ENCODE results near the gene BTBD1.
"Not testable (repeated sequence)": the region's sequence is repeated elsewhere in the genome, so short reads cannot be mapped to it uniquely, and the experiment has no call there.

Gene BTBD1

GRCh38 chr15:83092309-83092976 is 25.4 kb upstream of the BTBD1 start:
- no peak for DNase-seq

GRCh38 chr15:83091965-83092308 is 24.9 kb upstream of the BTBD1 start:
- not testable (repeated sequence) for DNase-seq

- DNase-seq, result no peak
These were observed 23.4 kb upstream of the BTBD1 start for GRCh38 chr15:83090465-83090864.

DNA sequence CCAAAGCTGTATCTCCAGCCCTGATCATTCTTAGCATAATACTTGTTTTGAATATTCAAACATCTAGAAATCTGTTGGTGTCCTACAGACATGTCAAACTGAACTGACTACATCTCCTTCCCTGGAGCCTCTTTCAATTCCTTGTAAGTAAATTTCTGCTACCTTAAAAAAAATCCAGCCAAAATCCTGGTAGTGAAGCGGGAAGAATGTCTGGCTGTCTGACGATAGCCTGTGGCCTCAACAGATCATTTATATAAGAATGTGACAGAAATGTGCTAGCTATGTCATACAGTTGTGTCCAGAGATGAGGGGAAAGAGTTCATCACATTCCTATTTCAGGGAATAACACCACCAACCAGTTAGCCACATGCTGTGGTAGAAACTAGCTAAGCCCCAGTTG is 21.8 kb upstream of the BTBD1 start:
- DNase-seq, result no peak

GRCh38 chr15:83087576-83087975 is 20.5 kb upstream of the BTBD1 start:
- no peak for DNase-seq

DNA sequence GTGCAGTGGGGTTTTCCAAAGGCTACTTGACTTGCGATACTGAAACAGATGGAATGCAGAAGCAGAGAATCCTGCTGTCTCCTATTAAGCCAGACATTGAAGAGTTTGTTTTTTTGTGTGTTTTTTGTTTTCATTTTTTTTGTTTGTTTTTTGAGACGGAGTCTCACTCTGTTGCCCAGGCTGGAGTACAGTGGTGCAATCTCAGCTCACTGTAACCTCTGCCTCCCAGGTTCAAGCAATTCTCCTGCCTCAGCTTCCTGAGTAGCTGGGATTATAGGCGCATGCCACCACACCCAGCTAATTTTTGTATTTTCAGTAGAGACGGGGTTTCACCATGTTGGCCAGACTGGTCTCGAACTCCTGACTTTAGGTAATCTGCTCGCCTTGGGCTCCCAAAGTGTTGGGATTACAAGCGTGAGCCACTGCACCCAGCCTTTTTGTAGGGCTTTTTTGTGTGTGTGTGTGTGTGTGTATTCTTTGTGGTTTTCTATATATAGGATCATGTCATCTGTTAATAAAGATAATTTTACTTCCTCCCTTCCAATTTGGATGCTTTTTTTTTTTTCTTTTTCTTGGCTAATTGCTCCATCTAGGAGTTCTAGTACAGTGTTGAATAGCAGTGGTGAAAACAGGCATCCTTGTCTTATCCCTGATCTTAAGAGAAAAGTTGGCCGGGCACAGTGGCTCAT is 19.0 kb upstream of the BTBD1 start:
- DNase-seq, result not testable (repeated sequence)

- not testable (repeated sequence) for DNase-seq
These were observed 18.4 kb upstream of the BTBD1 start for GRCh38 chr15:83085461-83085860.

GRCh38 chr15:83082730-83083386 is 15.8 kb upstream of the BTBD1 start:
- DNase-seq, result no peak

DNA sequence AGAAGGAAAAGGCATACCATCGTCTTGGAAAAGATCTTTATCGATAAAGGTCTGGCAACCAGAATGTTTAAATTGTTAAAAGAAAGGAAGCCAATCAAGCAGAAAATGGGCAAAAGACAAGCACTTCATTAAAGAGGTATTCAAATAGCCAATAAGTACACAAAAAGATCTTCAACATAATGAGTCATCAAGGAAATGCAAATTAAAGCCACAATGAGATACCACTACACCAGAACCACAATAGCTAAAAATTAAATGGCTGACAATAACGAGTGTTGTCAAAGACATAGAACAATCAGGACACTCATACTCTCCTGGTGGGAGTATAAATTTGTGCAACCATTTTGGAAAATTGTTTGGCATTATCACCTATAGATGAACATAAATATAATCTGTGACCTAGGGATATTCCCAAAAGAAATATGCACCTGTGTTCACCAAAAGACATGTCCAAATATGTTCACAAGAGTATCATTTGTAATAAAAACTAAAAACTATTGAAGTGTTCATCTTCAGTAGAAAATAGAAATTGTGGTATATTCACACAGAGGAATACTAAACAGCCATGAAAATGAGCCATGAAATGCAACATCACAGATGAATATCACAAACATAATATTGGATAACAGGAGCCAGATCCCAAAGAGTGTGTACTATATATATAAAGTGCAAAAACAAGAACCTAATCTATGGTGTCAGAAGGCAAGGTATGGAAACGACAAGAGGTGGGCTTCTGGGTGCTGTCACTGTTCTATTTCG is 14.4 kb upstream of the BTBD1 start:
- no peak for DNase-seq

- no peak for DNase-seq
These were observed 11.7 kb upstream of the BTBD1 start for GRCh38 chr15:83078712-83079111.

- DNase-seq, result no peak
These were observed 10.6 kb upstream of the BTBD1 start for GRCh38 chr15:83077491-83078230.

GRCh38 chr15:83069211-83069642 is 2.2 kb upstream of the BTBD1 start:
- peak; percentile 53 for DNase-seq

DNA sequence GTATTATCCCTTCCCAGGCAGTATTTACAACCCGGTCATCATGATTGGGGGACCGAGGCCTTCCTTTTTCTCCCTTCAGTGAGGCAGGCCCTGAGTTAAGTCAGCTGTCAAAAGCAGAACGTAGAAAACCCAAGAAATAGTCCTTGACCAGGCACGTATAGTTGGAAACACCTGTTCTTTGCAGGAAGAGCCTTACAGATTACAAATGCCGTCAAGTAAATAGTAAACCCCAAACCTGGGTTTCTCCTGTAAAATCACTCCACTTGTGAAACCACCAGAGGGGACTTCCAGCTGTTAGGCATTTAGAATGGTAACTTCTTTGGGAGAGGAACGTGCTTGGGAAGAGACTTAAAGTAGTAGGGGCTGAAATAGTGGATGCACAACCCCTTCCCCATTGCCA is 1.0 kb upstream of the BTBD1 start:
- no peak for DNase-seq

GRCh38 chr15:83067638-83067962 is 548 bp upstream of the BTBD1 start:
- DNase-seq, result no peak

- DNase-seq, result no peak
These were observed 868 bp downstream of the BTBD1 start for GRCh38 chr15:83066034-83066733.

- no peak for DNase-seq
These were observed 1.6 kb downstream of the BTBD1 start for GRCh38 chr15:83065431-83065830.

- no peak for DNase-seq
These were observed 2.2 kb downstream of the BTBD1 start for GRCh38 chr15:83064859-83065258.

GRCh38 chr15:83063551-83063950 is 3.5 kb downstream of the BTBD1 start:
- no peak for DNase-seq

- DNase-seq, result no peak
These were observed 4.3 kb downstream of the BTBD1 start for GRCh38 chr15:83062768-83063180.

- DNase-seq, result no peak
These were observed 5.4 kb downstream of the BTBD1 start for GRCh38 chr15:83061680-83062079.

DNA sequence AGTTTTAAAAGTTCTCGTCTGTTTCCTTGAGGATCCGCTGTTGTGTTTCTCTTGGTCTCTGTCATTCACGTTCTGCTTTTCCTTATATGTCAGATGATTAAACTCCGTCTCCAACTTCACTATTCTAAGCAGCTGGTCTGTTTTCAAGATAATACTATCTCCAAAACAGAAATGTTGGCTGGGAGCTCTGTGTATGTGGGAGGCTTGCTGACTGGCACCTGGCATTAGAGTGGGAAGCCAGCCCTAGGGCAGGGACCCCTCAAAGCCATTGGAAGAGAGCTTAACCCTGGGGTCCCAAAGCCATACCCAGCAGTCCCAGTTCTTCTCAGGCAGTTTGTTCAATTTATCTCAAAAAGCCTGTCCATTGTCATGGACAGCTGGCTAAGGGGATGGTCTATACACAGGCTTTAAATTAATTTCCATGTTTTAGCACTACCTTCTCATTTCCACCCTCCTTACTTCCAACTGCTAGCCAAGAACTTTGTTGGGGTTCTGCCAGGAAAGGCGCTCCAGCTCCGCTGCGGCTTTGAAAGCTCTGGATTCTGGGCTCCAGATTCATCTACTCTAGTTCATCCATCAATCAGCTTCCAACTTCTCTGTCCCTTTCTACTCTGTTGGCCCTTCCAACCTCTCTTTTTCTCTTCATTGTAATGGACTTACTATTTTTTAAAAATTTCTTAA is 9.2 kb downstream of the BTBD1 start:
- no peak for DNase-seq

GRCh38 chr15:83057002-83057401 is 10.1 kb downstream of the BTBD1 start:
- DNase-seq, result no peak

All from activated CD4-positive, alpha-beta T cell treated with anti-CD3 and anti-CD28 coated beads, Interleukin-10, Interleukin-2, amounts not matched to agents 100 ng/mL and 50 ng/mL, durations not matched to agents 16 hours and 8 hours (primary cell).